ENCODE measurements around the gene CCDC89.

Gene CCDC89

DNA sequence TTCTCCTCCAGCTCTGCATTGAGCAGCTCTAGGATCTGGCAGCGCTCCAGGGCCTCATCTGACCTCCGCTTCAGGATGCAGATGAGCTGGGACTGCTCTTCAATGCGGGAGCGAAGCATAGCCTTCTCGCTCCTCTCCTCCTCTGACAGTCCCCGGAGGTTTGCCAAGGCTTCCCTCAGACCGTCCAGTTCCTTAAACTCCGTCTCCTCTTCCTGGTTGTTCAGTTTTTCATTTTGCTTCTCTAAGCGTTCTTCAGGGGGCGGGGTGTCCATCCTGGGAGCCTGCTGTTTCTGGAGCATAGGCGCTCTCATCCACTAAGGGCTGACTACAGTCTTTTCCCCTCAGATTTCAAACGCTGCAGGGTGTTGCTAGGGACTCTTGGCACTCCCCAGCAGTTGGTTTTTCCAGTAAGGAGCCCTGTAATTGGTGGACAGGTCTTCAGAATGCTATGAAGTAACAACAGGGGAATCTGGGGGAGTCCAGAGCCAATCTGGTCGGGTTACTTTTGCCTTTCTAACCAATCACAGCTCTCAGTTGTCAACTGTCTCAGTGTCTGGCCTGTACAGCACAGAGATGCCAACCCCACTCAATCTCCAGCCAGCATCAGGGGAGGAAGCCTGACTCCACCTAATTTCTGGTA lies at the start of gene CCDC89:
TSS of gene CCDC89 (minus strand) at position 376 of the 640 bp plus-strand sequence. CDS start at position 311, 65 bp downstream.
- peak; percentile 4 for DNase-seq (ENCODE audit: low spot score)

GRCh38 chr11:85732965-85733364 lies 47.0 kb upstream of the CCDC89 start:
- DNase-seq (ENCODE audit: low spot score): no peak

DNA sequence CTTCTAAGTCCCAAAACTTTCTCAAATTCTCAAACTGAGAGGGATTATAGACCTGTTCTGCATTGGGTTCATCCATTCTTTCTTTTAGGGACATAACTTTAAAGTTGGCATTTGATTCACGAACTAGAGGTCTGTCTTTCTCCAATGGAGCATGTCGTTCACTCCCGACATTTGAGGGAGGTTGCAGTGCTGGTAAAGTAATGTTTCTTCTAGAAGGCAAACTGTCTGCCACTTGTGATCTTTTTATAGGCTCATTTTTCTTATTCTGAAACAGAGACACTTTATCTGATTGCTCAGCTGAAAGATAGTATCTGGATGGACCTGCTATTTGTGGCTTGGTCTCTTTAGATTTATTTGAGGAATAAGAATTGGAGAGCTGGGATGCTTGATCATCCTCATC lies 40.4 kb upstream of the CCDC89 start:
- no peak for DNase-seq (ENCODE audit: low spot score)

DNA sequence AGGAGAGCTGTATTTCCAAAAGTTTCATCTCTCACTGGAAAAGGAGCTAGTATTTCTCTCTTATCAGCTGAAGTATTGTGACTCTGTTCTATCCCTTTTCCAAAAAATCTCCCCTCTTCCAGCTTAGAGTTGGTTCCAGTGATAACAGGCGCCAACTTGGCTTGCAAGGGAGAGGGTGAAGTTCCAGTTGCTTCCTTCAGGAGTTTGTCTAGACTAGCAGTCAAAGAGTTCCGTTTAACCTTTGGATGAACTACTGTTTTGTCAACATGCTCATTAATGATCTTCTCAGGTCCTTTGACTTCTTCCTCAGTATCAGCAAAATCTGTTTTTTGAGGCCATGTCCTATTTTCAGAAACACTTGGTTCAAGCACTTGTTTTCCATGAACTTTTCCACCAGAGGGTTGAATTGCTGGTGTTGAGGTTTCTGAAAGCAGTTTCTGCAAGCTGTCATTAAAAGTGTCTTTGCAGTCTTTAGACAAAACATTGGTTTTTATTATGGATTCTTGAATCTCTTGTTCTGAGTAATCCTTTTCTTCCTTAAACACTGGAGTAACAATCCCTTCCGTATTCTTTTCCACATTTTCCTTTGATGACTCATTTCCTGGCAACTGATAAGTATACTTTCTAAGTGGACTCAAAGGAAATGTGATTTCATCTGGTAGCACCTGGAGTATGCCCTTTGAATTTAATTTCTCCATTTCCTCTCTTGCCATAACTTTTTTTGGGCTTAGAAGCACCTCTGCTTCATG lies 39.7 kb upstream of the CCDC89 start:
- no peak for DNase-seq (ENCODE audit: low spot score)

DNA sequence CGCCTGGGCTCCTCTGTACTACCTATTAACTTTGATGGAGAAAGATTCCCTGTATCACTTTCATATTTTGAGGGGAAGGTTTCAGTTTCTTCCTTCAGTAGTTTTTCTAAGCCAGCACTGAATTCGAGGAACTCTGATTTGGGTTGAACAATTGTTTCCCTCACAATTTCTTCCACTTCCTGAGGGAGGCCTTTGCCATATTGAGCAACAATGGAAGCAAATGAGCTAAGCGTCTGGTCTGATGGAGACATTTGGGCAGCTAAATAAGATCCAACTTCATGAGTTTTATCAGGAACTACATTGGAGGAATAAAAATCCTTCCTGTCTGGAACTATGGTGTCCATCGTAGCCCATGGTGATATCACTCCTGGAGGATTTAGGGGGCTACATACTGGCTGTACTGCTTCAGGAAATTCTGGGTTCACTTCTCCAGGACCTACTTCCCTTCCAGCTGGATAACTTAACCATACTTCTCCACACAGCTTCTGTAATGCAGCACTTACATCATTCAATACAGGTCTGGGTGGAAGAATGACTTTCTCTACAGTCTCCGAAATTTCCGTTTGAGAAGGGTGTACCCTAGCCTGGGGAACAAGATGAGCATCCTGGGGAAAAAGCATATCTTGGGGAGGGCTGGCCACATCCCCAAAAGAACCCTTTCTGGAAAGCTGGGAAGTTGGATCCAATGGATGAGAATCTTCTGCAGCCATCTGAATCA lies 38.9 kb upstream of the CCDC89 start:
- DNase-seq (ENCODE audit: low spot score): no peak

- DNase-seq (ENCODE audit: low spot score): no peak
Observed at GRCh38 chr11:85723088-85723487, 37.1 kb upstream of the CCDC89 start.

DNA sequence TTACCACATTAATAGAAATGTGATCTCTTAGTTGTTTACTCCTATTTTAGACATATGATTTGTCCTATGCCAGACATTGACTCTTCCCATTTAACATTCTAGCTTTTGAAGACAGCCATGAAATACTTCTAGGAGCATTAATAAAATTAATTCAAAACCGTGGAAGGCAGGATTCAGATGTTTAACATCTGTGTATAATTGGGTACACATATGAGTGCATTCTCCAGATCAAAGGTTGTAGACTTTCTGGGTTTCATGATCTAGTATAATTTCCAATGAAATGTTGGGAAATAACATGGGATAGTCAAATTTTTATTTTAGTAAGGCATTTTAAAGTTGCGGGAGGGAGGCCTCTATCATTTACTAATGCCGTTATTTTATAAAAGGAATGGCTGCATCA lies 35.2 kb upstream of the CCDC89 start:
- no peak for DNase-seq (ENCODE audit: low spot score)

GRCh38 chr11:85718991-85719807 lies 33.2 kb upstream of the CCDC89 start:
- no peak for DNase-seq (ENCODE audit: low spot score)

GRCh38 chr11:85718126-85718943 lies 32.3 kb upstream of the CCDC89 start:
- no peak for DNase-seq (ENCODE audit: low spot score)

- DNase-seq (ENCODE audit: low spot score): no peak
Observed at GRCh38 chr11:85717429-85717828, 31.4 kb upstream of the CCDC89 start.

GRCh38 chr11:85712953-85713352 lies 27.0 kb upstream of the CCDC89 start:
- no peak for DNase-seq (ENCODE audit: low spot score)

DNA sequence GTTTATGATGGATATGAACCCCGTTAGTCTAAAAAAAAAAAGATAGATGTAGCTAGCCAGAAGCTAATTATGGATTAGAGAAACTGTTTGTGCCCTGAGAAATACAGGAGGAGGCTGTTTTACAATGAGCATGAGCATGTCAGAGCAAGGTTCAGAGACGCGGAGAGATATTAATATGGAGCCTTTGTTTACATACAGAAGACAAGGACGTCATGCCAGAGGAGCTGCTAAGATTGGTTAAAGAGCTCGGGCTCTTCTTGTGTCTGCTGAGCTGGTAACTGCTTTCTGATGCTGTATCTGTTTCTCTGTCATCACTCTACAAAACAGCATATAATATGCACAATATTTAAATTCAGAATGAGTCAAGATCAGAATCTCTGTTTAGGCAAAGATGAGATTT lies 24.9 kb upstream of the CCDC89 start:
- DNase-seq (ENCODE audit: low spot score): no peak

GRCh38 chr11:85709941-85710702 lies 24.1 kb upstream of the CCDC89 start:
- no peak for DNase-seq (ENCODE audit: low spot score)

- no peak for DNase-seq (ENCODE audit: low spot score)
Observed at GRCh38 chr11:85705800-85706199, 19.8 kb upstream of the CCDC89 start.

DNA sequence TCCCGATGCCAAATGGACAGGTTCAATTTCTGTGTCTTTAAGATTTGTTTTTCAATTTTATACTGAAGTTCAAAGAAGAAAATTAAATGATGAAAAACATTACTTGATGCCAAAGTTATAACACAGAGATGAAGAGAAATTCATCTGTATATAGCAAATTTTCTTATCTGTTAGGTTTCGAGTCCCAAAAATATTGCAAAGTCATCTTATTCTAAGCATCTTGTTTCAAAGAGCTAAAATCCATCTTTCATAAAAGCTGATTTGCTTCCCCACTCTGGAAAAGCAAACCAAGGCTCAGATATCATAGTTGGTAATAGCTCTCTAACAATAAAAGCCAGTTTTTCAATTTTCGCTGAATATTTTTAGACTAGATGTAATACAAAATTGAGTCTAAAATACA lies 19.0 kb upstream of the CCDC89 start:
- DNase-seq (ENCODE audit: low spot score): no peak

GRCh38 chr11:85699957-85700741 lies 14.2 kb upstream of the CCDC89 start:
- peak; percentile 13 for DNase-seq (ENCODE audit: low spot score)

- no peak for DNase-seq (ENCODE audit: low spot score)
Observed at GRCh38 chr11:85698195-85698594, 12.2 kb upstream of the CCDC89 start.

DNA sequence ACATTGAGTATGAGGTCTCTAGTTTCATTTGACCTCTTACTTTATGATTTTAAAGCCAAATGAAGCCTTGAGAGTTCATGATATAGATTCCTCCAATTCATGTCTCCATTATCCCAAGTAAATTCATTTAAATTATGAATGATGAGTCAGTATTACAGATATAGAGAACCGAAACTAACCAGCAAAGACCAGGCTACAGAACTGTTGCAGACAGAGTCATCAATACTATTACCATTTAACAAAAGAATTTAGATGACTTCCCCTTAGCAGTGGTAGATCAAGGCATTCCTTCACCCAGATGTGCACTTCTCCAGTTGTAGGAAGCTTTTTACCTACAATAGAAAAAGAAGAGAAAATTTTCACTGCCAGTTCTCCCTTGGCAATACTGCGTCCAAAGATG lies 11.8 kb upstream of the CCDC89 start:
- no peak for DNase-seq (ENCODE audit: low spot score)

DNA sequence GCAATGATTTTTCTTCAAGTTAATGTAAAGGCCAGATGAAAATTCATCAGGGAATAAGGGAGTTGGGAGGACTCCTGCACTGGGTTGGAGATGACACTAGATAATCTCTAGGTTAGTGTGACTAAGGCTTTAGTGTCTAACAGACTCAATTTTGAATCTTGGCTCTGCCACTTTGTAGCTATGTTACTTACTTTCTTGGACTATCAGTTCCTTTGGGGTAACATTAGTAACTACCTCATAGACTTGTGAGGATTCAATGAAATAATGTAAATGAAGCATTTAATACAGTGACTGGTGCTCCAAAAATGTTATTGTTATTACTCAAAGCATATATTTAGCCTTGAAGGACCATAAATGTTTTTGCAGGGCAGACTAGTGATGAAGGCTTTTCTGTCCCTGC lies 9.6 kb upstream of the CCDC89 start:
- no peak for DNase-seq (ENCODE audit: low spot score)

Data from germinal center (tissue), 1 donor.